Mesendoderm (in vitro differentiated cells): ENCODE measurements around the gene MAMDC4.
A peak's percentile ranks its signal among the peaks of the same experiment; 100 is the strongest.

Experiments
- DNase-seq: peaks from one replicate; pipeline ENCODE4 v3.0.0; 2013
- H2AK5ac ChIP-seq: 2 replicates; pipeline ENCODE4 v1.6.1; 2013; ENCODE audit warnings: low read length, inconsistent platforms
- H2BK120ac ChIP-seq: 2 replicates; pipeline ENCODE4 v1.6.1; 2013; ENCODE audit warnings: low read depth, mild to moderate bottlenecking, low read length, moderate library complexity, mixed read lengths
- H2BK15ac ChIP-seq: replicated peaks from 2 replicates; pipeline ENCODE4 v1.6.1; 2013; ENCODE audit warnings: low read depth, mild to moderate bottlenecking, moderate library complexity
- H2BK5ac ChIP-seq: 2 replicates; pipeline ENCODE4 v1.6.1; 2013; ENCODE audit warnings: low read length, inconsistent platforms
- H3K18ac ChIP-seq: 2 replicates; pipeline ENCODE4 v1.6.1; 2013; ENCODE audit warnings: mild to moderate bottlenecking, low read length, mixed read lengths
- H3K23ac ChIP-seq: one replicate; pipeline ENCODE4 v1.6.1; 2013; ENCODE audit warnings: low read length
- H3K27ac ChIP-seq: 2 replicates; pipeline ENCODE4 v1.5.1; 2013; ENCODE audit warnings: low read depth, mild to moderate bottlenecking, inconsistent platforms, low read length, moderate library complexity
- H3K27me3 ChIP-seq: 2 replicates; pipeline ENCODE4 v1.6.1; 2013; ENCODE audit warnings: low read length, control low read depth, mild to moderate bottlenecking, inconsistent platforms; ENCODE audit not compliant: insufficient read depth, poor library complexity
- H3K36me3 ChIP-seq: 2 replicates; pipeline ENCODE4 v1.6.1; 2013; ENCODE audit warnings: low read length, inconsistent platforms; ENCODE audit not compliant: control insufficient read depth, insufficient read depth
- H3K4ac ChIP-seq: one replicate; pipeline ENCODE4 v1.6.1; 2013; ENCODE audit warnings: low read depth, mild to moderate bottlenecking, low read length, moderate library complexity
- H3K4me1 ChIP-seq: 2 replicates; pipeline ENCODE4 v1.6.1; 2013; ENCODE audit warnings: low read depth, low read length, inconsistent platforms; ENCODE audit not compliant: control insufficient read depth
- H3K4me2 ChIP-seq: 2 replicates; pipeline ENCODE4 v1.6.1; 2013; ENCODE audit warnings: low read length
- H3K4me3 ChIP-seq: 2 replicates; pipeline ENCODE4 v1.5.1; 2013; ENCODE audit warnings: mild to moderate bottlenecking, low read length
- H3K56ac ChIP-seq: one replicate; pipeline ENCODE4 v1.6.1; 2013; ENCODE audit warnings: low read length
- H3K79me1 ChIP-seq: 2 replicates; pipeline ENCODE4 v1.6.1; 2013; ENCODE audit warnings: low read length, inconsistent platforms
- H3K79me2 ChIP-seq: 2 replicates; pipeline ENCODE4 v1.6.1; 2013; ENCODE audit warnings: mild to moderate bottlenecking, low read length; ENCODE audit not compliant: control insufficient read depth, insufficient read depth
- H3K9ac ChIP-seq: 2 replicates; pipeline ENCODE4 v1.6.1; 2013; ENCODE audit warnings: low read length, inconsistent platforms
- H4K5ac ChIP-seq: one replicate; pipeline ENCODE4 v1.6.1; 2013; ENCODE audit warnings: low read length
- H4K8ac ChIP-seq: one replicate; pipeline ENCODE4 v1.6.1; 2013; ENCODE audit warnings: low read depth, mild to moderate bottlenecking, control low read depth, low read length, moderate library complexity
- WGBS: extraction: QIAGEN DNeasy Blood & Tissue Kit; methylation state at CpG from one replicate; pipeline ENCODE4 v1.1.7; 2013; ENCODE audit warnings: low lambda C conversion rate, missing lambda C conversion rate; ENCODE audit not compliant: insufficient coverage; ENCODE audit errors: extremely low coverage; 5-methylcytosine and 5-hydroxymethylcytosine counted together

MAMDC4 gene

DNA sequence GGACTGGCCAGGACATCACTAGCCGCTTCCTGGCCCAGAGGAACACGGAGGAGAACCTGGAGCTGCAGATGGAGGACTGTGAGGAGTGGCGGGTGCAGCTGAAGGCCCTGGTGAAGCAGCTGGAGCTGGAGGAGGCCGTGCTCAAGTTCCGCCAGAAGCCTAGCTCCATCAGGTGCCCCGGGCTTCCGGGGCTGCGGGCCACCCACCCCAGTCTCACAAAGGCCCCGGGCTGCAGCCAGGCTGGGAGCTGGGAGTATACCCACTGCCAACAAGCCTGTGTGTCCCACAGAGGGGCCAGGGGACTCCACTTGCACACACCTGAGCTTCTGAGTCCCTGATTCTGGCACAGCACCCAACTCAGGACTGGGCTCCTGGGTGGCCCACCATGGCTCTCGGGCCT is 46.1 kb upstream of the MAMDC4 start:
- no peak overlapping the region for H4K8ac ChIP-seq
- no peak overlapping the region for H2BK15ac ChIP-seq
- H2BK5ac ChIP-seq: no peak overlapping the region
- no peak overlapping the region for H3K4ac ChIP-seq
- no peak overlapping the region for H3K4me3 ChIP-seq
- no peak overlapping the region for H3K9ac ChIP-seq
- no peaks in the 10 kb centered on the region for H3K36me3 ChIP-seq
- no CpG with 5 or more reads among the region's 10 CpGs for WGBS
- H3K4me1 ChIP-seq: peaks cover 4% of the 10 kb centered on the region
- H3K79me1 ChIP-seq: peaks cover 11% of the 10 kb centered on the region
- H2BK120ac ChIP-seq: no peak overlapping the region
- no peak overlapping the region for H3K4me2 ChIP-seq
- H2AK5ac ChIP-seq: no peak overlapping the region
- peaks cover 26% of the 10 kb centered on the region for H3K79me2 ChIP-seq
- no peak overlapping the region for H4K5ac ChIP-seq
- H3K27me3 ChIP-seq: no peaks in the 10 kb centered on the region
- no peak overlapping the region for H3K18ac ChIP-seq
- H3K27ac ChIP-seq: no peak overlapping the region
- no peak overlapping the region for H3K23ac ChIP-seq
- DNase-seq: no peak
- no peak overlapping the region for H3K56ac ChIP-seq

DNA sequence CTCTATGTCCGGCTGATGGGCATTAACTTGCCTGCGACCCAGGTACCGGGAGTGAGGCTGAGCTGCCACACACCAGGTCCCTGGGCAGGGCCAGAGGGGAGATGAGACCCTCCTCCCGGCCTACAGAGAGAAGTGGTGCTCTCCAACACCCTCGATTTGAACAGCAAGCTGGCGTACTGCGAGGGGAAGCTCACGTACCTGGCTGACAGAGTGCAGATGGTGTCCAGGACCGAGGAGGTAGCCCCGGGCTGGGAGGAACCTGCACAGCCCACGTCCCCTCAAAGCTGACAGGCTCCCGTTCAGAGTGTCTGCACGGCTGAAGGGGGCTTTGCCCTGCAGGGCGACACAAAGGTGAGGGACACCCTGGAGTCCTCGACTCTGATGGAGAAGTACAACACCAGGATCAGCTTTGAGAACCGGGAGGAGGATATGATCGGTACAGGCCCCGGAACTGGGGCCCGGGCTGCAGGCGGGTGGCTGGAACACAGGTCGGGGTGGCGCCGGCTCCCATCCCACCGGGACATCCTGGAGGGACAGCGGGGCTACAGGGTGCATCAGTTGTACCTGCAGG is 45.4 kb upstream of the MAMDC4 start:
- Histone ChIP-seq H3K79me2 (peaks cover 31% of the 10 kb centered on the region), H3K4me2 (peak overlapping the region; percentile 93), H3K79me1 (peaks cover 14% of the 10 kb centered on the region), H2BK15ac (no peak overlapping the region), H2BK5ac (no peak overlapping the region), H3K4me1 (peaks cover 4% of the 10 kb centered on the region), H3K36me3 (no peaks in the 10 kb centered on the region), H3K4me3 (no peak overlapping the region), H3K27me3 (no peaks in the 10 kb centered on the region), H3K4ac (no peak overlapping the region), H3K56ac (peak overlapping the region; percentile 95), H4K5ac (no peak overlapping the region), H3K18ac (no peak overlapping the region), H3K27ac (no peak overlapping the region), H2AK5ac (no peak overlapping the region), H2BK120ac (no peak overlapping the region), H3K23ac (peak overlapping the region; percentile 85), H3K9ac (peak overlapping the region; percentile 80), H4K8ac (no peak overlapping the region)
- no peak for DNase-seq
- no CpG with 5 or more reads among the region's 25 CpGs for WGBS

DNA sequence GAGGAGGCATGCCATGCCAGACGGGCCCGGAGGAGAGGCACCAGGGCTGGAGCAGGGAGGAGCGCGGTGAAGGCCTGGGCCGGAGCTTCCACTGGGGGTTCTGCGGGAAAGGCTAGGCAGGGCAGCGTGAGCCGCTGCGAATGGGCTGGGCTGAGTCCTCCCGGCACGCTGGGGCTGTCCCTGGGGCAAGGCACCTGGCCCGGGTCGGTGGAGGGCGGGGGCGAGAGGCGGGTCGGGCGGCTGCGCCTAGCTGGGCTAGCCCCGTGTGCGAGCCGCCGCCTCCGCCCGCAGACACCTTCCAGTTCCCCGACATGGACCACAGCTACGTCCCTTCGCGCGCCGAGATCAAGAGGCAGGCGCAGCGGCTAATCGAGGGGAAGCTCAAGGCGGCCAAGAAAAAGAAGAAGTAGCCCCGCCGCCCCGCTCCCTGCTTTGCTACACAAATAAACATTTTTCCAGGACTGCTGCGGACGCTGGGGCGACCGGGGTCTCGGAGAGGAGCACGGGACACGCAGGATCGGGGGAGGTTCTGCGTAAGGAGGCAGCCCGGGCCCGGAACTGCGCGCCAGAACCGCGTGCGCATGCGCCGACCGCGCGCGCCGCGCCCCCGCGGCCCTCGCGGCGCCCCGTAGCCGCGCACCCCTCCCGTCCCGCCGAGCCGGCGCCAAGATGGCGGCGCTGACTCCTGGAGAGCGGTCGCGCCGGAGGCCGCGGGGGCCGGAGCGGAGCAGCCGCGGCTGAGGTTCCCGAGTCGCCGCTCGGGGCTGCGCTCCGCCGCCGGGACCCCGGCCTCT is 44.7 kb upstream of the MAMDC4 start, which contains the start of gene RABL6:
TSS of gene RABL6 (plus strand) at position 668 of the 794 bp plus-strand sequence. CDS start 249 bp downstream, outside the sequence.
- H3K27ac ChIP-seq: peak within 1 kb of the TSS; percentile 73
- no peak within 1 kb of the TSS for H2BK15ac ChIP-seq

GRCh38 chr9:136808075-136808805 is 43.9 kb upstream of the MAMDC4 start:
- WGBS: no CpG with 5 or more reads among the region's 93 CpGs
- peak overlapping the region; percentile 92 for H3K56ac ChIP-seq

More for the DNA sequence above, 44.7 kb upstream of the MAMDC4 start, which contains the start of gene RABL6:
- Histone ChIP-seq H3K79me1 (peaks cover 14% of the 10 kb centered on the region), H3K56ac (peak within 1 kb of the TSS; percentile 95), H3K4me3 (peak within 1 kb of the TSS; percentile 93), H2BK120ac (peak within 1 kb of the TSS; percentile 69), H3K4ac (peak within 1 kb of the TSS; percentile 90), H3K36me3 (no peaks in the 10 kb centered on the region), H2AK5ac (no peak within 1 kb of the TSS), H3K27me3 (no peaks in the 10 kb centered on the region), H4K5ac (no peak within 1 kb of the TSS), H2BK5ac (peak within 1 kb of the TSS; percentile 67), H3K9ac (peak within 1 kb of the TSS; percentile 97), H4K8ac (no peak within 1 kb of the TSS), H3K4me2 (peak within 1 kb of the TSS; percentile 93), H3K18ac (peak within 1 kb of the TSS; percentile 98), H3K23ac (peak within 1 kb of the TSS; percentile 66), H3K79me2 (peaks cover 35% of the 10 kb centered on the region), H3K4me1 (peaks cover 4% of the 10 kb centered on the region)
- peak; percentile 75 for DNase-seq
- no CpG with 5 or more reads among the region's 96 CpGs for WGBS

DNA sequence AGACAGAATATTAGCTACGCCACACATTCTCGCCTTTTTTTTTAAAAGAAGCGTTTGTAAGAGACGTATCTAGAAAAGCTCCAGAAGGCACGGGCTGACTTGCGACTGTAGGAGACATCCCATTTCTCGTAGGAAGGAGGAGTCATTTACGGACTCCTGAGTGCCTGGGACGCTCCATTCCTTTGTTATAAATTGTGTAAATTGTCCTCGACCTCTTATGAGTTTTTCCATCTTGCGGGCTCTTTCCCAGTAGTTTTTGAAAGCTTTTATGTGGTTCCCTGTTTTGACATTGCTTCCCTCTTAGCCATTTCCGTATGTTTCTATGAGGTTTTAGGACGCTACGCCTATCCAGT is 43.4 kb upstream of the MAMDC4 start:
- Histone ChIP-seq H3K4me1 (peaks cover 4% of the 10 kb centered on the region), H3K27ac (no peak overlapping the region), H3K18ac (peak overlapping the region; percentile 98), H4K5ac (no peak overlapping the region), H3K36me3 (no peaks in the 10 kb centered on the region), H3K27me3 (no peaks in the 10 kb centered on the region), H2BK15ac (no peak overlapping the region), H3K79me1 (peaks cover 18% of the 10 kb centered on the region), H2AK5ac (no peak overlapping the region), H2BK120ac (no peak overlapping the region), H4K8ac (no peak overlapping the region), H3K4me3 (peak overlapping the region; percentile 93), H3K9ac (peak overlapping the region; percentile 97), H3K4ac (no peak overlapping the region), H3K4me2 (peak overlapping the region; percentile 77), H3K56ac (peak overlapping the region; percentile 92), H3K23ac (no peak overlapping the region), H3K79me2 (peaks cover 45% of the 10 kb centered on the region), H2BK5ac (no peak overlapping the region)
- no CpG with 5 or more reads among the region's 14 CpGs for WGBS
- peak; percentile 36 for DNase-seq

More at GRCh38 chr9:136808075-136808805, 43.9 kb upstream of the MAMDC4 start:
- Histone ChIP-seq H3K4me2 (peak overlapping the region; percentile 77), H4K8ac (no peak overlapping the region), H2BK5ac (peak overlapping the region; percentile 67), H3K4ac (peak overlapping the region; percentile 90), H4K5ac (no peak overlapping the region), H3K27ac (peak overlapping the region; percentile 73), H3K18ac (peak overlapping the region; percentile 98), H3K4me1 (peaks cover 4% of the 10 kb centered on the region), H2BK15ac (no peak overlapping the region), H3K23ac (peak overlapping the region; percentile 66), H3K79me1 (peaks cover 18% of the 10 kb centered on the region), H2AK5ac (no peak overlapping the region), H3K4me3 (peak overlapping the region; percentile 93), H3K9ac (peak overlapping the region; percentile 97), H2BK120ac (peak overlapping the region; percentile 69), H3K79me2 (peaks cover 43% of the 10 kb centered on the region), H3K36me3 (no peaks in the 10 kb centered on the region), H3K27me3 (no peaks in the 10 kb centered on the region)
- DNase-seq: no peak
